Lower leg skin (tissue), 3 donors: ENCODE data around the gene TMEM125.

Experiments
- CTCF ChIP-seq, 3 donors: fragments of 450-650 bp; IDR thresholded peaks; one replicate each; pipeline ENCODE4 v1.5.1; 2016; ENCODE audit warnings: antibody characterized with exemption in 3 of 3, mild to moderate bottlenecking in 3 of 3, moderate library complexity in 2 of 3
- POLR2A ChIP-seq, 2 donors: fragments of 450-650 bp; IDR thresholded peaks; one replicate each; pipeline ENCODE4 v1.6.1; 2016 to 2017; ENCODE audit warnings: antibody characterized with exemption in 2 of 2, mild to moderate bottlenecking in 1 of 2, moderate library complexity in 1 of 2

DNA sequence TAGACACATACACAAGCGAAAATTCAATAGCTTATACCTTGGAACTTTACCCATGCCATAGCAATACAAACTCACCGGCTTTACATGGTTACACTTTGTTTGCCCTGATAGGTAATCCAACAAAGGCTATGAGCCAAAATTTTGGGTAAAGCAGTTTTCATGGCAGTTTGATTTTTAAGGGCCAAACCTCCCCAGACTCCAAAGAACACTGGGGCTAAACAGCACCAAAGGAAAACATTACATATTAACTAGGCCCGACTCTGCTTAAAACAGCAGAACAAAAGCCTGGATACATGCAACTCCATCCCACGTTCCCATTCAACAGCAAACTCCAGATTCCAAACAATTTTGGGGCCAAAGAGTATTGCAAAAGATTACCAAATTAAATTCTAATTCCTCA is 4.4 kb upstream of the TMEM125 start:
- TF ChIP-seq POLR2A (IDR thresholded peaks at IDR 0.05) = no peak
- TF ChIP-seq CTCF (IDR thresholded peaks at IDR 0.05) = no peak
